Lower lobe of right lung (tissue), 2 donors: ENCODE results near the gene TMEM94. TPM values are rescaled to one million over a fixed set of nuclear protein-coding genes. Genes with fewer than 3 reads are reported as not detected.
A peak's percentile ranks its signal among the peaks of the same experiment; 100 is the strongest.

Experiments
- ATAC-seq, 2 donors: fragments of 200-7000 bp; cut with Tn5 transposase; one replicate each; pipeline ENCODE4 v1.9.1; 2020 to 2022; ENCODE audit warnings: mild to moderate bottlenecking in 2 of 2, moderate library complexity in 2 of 2
- DNase-seq: peaks from one replicate; pipeline ENCODE4 v3.0.0-alpha.2; 2020
- H3K27ac ChIP-seq: fragments of 200-600 bp; one replicate; pipeline ENCODE4 v1.8.0; 2022
- H3K27me3 ChIP-seq: fragments of 200-600 bp; one replicate; pipeline ENCODE4 v1.8.0; 2022; ENCODE audit warnings: low read depth
- H3K36me3 ChIP-seq: fragments of 200-600 bp; one replicate; pipeline ENCODE4 v1.8.0; 2022; ENCODE audit warnings: mild to moderate bottlenecking
- H3K4me1 ChIP-seq: fragments of 200-600 bp; one replicate; pipeline ENCODE4 v1.8.0; 2022
- H3K4me3 ChIP-seq: fragments of 200-600 bp; one replicate; pipeline ENCODE4 v1.8.0; 2022; ENCODE audit warnings: mild to moderate bottlenecking
- H3K9me3 ChIP-seq: fragments of 200-600 bp; one replicate; pipeline ENCODE4 v1.8.0; 2022
- intact Hi-C: fragments of 100-400 bp; cut with DNase I; formaldehyde crosslinking; loops from one replicate; pipeline ENCODE4 v1.11.0; 2022
- total RNA-seq: library from RNA; stranded (reverse); fragmentation: NEBNext Ultra II Directional; extraction: Animal tissue kit (Norgen Biotek cat#: 25700); gene quantifications from one replicate; pipeline ENCODE4 v1.2.1, GENCODE V29; 2021
- TF ChIP-seq, protein P1 (sequence below): fragments of 200-600 bp; IDR thresholded peaks from one replicate; pipeline ENCODE4 v1.8.0; 2022; ENCODE audit warnings: antibody characterized with exemption, mild to moderate bottlenecking
- donor health status: DM: no; HTN: yes; CAD: no; lungs with severe emphysema.

TMEM94 gene
- total RNA-seq, 1 donor from 2014 or later, result 89.5 TPM

DNA sequence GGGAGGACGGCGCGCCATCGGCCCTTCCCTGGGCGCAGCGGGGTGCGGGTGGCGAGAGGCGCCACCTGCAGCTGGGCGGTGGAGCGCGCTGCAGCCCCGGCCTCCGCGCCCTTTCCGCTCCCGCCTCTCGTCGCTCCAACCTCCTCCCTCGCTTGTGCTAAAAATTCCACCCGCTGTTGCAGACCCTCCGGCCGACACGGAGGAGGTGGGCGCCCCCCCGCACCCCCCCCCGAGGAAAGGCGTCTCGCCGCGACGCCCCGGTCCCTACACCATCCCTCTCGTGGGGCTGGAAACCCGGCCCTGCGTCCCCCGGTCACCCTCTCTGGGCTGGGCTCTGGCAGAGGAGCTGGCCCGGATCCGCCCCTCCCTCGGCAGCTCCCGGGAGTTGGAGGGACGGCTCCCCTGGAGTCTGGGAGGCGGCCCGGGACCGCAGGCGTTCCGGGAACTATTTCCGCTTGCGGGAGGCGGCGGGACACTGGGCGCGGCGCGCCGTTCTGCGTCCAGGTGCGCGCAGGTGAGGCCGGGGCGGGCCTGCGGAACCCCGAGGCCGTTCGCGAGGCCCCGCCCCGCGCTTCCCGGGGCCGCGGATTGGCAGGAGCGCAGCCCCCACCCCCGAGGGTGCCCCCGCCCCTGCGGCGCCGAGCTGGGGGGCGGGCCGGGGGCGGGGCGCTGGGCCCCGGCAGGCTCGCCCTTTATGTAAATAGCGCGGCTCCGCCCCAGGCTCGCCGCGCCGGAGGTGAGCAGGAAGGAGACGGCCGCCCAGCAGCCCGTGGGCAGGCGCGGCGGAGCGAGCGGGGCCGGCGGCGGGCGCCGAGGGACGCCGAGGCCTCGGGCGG is 68.8 kb downstream of the TMEM94 start, which contains the start of gene LLGL2:
TSS of gene LLGL2 (plus strand) at position 728 of the 836 bp plus-strand sequence. CDS start 17,730 bp downstream, outside the sequence.
- H3K4me1 ChIP-seq, result peaks cover 20% of the 10 kb centered on the region
- H3K27me3 ChIP-seq, result no peaks in the 10 kb centered on the region
- H3K27ac ChIP-seq, result peak within 1 kb of the TSS; percentile 84
- H3K4me3 ChIP-seq, result peak within 1 kb of the TSS; percentile 76
- intact Hi-C loops, result no loop called here
- H3K9me3 ChIP-seq, result no peaks in the 10 kb centered on the region
- ATAC-seq, result peak; percentile 94 to 96
- TF ChIP-seq, protein P1, sequence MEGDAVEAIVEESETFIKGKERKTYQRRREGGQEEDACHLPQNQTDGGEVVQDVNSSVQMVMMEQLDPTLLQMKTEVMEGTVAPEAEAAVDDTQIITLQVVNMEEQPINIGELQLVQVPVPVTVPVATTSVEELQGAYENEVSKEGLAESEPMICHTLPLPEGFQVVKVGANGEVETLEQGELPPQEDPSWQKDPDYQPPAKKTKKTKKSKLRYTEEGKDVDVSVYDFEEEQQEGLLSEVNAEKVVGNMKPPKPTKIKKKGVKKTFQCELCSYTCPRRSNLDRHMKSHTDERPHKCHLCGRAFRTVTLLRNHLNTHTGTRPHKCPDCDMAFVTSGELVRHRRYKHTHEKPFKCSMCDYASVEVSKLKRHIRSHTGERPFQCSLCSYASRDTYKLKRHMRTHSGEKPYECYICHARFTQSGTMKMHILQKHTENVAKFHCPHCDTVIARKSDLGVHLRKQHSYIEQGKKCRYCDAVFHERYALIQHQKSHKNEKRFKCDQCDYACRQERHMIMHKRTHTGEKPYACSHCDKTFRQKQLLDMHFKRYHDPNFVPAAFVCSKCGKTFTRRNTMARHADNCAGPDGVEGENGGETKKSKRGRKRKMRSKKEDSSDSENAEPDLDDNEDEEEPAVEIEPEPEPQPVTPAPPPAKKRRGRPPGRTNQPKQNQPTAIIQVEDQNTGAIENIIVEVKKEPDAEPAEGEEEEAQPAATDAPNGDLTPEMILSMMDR, result peak; percentile 54
- peak; percentile 92 for DNase-seq
- peaks cover 22% of the 10 kb centered on the region for H3K36me3 ChIP-seq

DNA sequence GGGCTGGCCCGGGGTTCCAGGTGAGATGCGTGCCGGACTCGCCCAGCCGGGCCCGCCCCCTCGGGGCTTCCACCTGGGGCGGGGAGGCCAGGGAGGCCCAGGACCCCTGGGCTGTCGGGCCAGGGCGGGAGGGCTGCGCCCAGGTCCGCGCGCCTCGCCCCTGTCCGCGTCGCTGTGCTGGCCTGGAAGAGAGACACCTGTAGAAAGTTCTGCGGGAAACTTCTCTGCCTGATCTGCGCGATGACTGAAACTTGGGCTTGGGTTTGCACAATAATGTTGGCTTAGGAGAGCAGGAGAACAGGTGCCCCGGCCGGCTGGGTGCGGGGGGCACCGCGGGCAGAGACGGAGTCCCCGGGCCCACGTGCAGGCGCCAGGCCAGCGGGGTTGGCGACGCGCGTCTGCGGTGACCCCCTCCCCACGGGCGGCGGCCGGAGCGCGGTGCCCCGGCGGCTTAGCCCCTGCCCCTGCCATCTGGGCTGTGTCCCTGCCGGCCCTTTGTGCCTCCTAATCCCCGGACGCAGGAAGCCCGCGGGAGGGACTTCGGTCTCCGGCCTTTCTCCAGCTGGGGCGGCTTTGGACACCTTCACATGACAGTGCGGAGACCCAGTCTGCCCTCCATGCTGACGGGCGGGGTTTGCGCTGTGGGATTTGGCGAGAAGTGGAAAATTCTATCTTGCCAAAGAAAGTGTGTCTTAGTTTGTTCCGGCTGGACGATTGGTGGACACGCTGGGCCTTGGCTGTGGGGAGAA is 69.5 kb downstream of the TMEM94 start:
- TF ChIP-seq, protein P1, result no peak
- ATAC-seq (peak; percentile 46 to 51), DNase-seq (no peak)
- Histone ChIP-seq H3K4me1 (peaks cover 25% of the 10 kb centered on the region), H3K27me3 (no peaks in the 10 kb centered on the region), H3K36me3 (peaks cover 17% of the 10 kb centered on the region), H3K9me3 (no peaks in the 10 kb centered on the region), H3K4me3 (peak overlapping the region; percentile 76), H3K27ac (peak overlapping the region; percentile 84)
- intact Hi-C loops, result no loop called here

DNA sequence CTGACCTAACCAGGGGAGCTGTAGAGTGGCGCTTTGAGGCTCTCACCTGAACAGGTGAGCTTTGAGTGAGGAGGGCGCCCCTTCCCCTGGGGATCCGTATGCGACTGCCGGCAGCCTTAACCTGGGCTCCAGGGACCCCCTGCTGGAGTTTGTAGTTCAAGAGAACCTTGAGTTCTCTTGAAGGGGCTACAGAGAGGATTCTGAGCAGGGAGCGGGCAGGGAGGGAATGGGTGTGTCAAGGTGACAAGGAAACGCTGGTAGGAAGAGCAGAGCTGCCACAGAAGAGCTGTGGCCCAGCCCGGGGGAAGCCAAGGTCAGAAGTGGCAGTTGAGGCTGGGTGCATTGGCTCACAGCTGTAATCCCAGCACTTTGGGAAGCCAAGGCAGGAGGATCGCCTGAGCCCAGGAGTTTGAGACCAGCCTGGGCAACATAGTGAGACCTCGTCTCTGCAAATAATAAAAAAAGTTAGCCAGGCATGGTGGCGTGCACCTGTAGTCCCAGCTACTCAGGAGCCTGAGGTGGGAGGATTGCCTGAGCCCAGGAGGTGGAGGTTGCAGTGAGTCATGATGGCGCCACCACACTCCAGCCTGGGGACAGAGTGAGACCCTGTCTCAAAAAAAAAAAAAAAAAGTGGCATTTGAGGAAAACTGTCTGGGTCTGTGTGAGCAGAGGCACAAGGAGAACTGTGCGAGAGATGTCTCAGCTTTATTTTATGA is 70.3 kb downstream of the TMEM94 start:
- intact Hi-C loops, result no loop called here
- ATAC-seq, result peak; percentile 0 to 7
- DNase-seq, result no peak
- TF ChIP-seq, protein P1, result no peak
- H3K4me3 ChIP-seq, result peak overlapping the region; percentile 76
- H3K27me3 ChIP-seq, result no peaks in the 10 kb centered on the region
- H3K4me1 ChIP-seq, result peaks cover 32% of the 10 kb centered on the region
- H3K27ac ChIP-seq, result peak overlapping the region; percentile 84
- no peaks in the 10 kb centered on the region for H3K9me3 ChIP-seq
- H3K36me3 ChIP-seq, result peaks cover 10% of the 10 kb centered on the region

DNA sequence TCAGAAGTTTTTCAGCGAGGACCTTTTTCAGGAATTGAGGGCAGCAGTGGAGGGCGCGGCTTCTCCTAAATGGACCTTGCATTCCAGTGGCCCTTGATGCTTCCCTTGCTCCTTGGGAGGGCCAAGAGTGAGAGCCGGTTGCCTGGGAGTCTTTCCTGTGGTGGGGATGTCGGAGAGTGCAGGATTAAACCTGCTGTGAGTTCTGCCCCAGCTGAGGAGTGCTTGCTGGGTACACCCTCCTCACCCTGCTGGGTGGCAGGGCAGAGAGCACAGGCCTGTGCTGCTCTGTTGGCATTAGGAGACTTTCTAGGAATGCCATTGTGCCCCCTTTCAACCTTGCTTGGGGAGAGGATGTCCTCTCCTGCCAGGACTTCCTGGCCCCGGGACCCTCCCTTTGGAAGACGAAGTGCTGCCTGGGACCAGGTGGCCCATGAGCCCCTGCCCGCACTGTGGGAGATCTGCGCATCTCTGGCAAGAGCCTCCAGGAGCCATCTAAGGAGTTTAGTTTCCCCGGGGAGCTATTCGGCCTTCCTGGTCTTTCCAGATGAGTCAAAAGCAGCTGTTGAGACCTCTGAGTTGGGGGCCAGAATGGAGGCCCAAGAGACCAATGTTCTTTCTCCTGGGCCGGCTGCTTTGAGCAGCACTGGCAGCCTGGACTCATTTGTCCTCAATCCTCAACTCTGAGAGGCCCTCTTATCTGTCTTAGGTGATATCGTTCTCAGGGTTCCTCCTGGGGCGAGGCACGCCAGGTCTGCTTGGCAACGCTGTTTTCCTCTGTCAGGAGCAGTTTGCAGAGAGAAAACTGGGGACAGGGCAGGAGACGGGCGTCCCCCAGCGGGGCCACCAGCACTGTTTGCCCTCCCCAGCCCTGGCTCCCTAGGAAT is 74.6 kb downstream of the TMEM94 start:
- H3K27ac ChIP-seq, result peak overlapping the region; percentile 77
- no peaks in the 10 kb centered on the region for H3K27me3 ChIP-seq
- ATAC-seq (peak; percentile 29 to 42), DNase-seq (no peak)
- H3K36me3 ChIP-seq, result peaks cover 8% of the 10 kb centered on the region
- TF ChIP-seq, protein P1, result no peak
- intact Hi-C loops, result no loop called here
- peaks cover 35% of the 10 kb centered on the region for H3K4me1 ChIP-seq
- no peak overlapping the region for H3K4me3 ChIP-seq
- H3K9me3 ChIP-seq, result no peaks in the 10 kb centered on the region
